ENCODE results near the gene CAPN13.
"Not testable (repeated sequence)": the region's sequence is repeated elsewhere in the genome, so short reads cannot be mapped to it uniquely, and the experiment has no call there.

CAPN13 gene

DNA sequence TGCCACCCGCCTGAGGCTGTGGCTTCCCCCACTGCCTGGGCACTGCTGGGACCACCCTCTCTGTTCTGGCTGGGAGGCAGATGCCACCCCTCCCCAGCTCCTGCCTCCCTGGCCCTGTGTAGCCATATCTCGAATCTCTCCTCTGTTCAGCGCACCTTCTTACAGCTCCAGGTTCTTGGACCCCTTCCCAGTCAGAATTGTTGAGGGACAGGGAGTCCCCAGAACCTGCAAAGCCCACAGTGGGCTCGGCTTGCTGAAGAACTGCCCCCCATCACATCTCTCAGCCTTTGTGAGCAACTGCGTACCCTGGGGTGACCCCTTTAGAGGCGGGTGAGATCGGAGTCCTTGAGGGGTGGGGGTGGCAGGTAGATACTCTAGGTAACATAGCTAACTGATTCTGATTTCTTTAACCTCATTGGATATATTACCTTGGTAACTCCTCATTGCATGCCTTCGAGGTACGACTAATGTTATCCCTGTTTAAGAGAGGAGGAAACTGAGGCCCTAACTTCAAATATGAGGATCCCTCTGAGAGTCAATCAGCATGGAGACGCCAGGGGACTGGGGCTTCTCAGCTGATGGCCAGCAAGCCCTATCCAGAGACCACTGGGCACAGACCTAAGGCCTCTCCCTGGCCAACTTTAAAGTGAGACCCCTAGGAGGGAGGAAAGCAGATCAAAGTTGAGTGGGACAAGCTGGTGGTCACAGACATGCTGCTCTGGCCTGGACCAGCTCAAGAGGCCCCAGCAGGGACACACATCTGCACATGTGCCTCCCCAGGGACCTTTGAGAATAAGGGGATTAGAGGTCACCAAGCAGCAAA is 101.3 kb downstream of the CAPN13 start:
- DNase-seq (ENCODE audit: low read depth), result no peak
- TF ChIP-seq, protein P1, sequence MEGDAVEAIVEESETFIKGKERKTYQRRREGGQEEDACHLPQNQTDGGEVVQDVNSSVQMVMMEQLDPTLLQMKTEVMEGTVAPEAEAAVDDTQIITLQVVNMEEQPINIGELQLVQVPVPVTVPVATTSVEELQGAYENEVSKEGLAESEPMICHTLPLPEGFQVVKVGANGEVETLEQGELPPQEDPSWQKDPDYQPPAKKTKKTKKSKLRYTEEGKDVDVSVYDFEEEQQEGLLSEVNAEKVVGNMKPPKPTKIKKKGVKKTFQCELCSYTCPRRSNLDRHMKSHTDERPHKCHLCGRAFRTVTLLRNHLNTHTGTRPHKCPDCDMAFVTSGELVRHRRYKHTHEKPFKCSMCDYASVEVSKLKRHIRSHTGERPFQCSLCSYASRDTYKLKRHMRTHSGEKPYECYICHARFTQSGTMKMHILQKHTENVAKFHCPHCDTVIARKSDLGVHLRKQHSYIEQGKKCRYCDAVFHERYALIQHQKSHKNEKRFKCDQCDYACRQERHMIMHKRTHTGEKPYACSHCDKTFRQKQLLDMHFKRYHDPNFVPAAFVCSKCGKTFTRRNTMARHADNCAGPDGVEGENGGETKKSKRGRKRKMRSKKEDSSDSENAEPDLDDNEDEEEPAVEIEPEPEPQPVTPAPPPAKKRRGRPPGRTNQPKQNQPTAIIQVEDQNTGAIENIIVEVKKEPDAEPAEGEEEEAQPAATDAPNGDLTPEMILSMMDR (IDR thresholded peaks at IDR 0.05; ENCODE audit: low read length, missing control alignments), result no peak
- no peak overlapping the region for H3K4me3 ChIP-seq (replicated peaks; ENCODE audit: low read depth, low read length)

DNA sequence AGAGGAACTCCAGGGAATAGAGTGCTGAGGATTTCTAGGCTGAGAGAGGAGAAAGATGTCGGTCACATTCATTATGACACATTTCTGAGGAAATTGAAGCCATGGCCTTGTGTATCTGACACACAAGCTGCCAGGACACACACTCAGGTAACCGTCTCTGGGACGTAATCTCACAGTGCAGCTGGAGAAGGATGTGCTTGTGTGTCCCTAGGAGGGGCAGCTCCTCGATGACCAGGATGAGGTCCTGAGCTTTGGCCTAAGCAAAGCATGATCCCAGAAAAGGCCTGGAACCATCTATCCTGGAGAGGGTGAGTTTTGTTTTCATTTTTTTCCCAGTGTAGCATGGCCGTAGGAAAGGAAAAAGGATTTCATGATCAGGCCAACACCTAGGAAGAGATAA is 102.2 kb downstream of the CAPN13 start:
- no peak for DNase-seq (ENCODE audit: low read depth)
- TF ChIP-seq, protein P1 (IDR thresholded peaks at IDR 0.05; ENCODE audit: low read length, missing control alignments), result no peak
- no peak overlapping the region for H3K4me3 ChIP-seq (replicated peaks; ENCODE audit: low read depth, low read length)

DNA sequence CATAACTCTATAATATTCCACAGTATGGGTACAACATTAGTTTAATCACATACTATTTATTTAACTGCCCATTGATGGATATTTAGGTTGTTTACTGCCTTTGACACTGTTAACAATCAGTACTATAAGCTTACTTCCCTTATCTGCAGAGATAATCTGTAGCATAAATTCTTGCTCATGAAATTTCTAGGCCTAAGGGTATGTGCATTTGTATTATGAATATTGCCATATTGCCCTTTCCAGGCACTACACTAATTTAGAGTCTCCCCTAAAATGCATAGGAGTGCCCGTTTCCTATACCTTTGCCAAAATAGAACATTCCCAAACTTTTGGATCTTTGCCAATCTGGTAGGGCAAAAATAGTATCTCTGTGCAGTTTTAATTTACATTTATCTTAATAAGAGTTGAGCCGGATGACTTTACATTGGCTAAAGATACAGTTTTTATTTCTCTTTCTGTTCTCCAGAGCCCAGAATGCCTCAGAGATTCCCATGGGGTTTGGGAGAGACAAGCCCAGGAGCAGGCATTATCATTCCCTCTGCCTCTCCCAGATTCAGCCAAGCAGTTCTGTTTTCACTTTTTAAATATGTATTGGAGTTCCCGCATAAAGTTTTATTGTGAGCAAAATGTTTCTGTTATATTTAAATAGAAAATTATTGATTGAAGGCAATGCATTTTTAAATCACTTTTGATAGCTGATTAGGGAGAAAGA is 102.8 kb downstream of the CAPN13 start:
- H3K4me3 ChIP-seq (replicated peaks; ENCODE audit: low read depth, low read length), result no peak overlapping the region
- no peak for DNase-seq (ENCODE audit: low read depth)
- TF ChIP-seq, protein P1 (IDR thresholded peaks at IDR 0.05; ENCODE audit: low read length, missing control alignments), result no peak

DNA sequence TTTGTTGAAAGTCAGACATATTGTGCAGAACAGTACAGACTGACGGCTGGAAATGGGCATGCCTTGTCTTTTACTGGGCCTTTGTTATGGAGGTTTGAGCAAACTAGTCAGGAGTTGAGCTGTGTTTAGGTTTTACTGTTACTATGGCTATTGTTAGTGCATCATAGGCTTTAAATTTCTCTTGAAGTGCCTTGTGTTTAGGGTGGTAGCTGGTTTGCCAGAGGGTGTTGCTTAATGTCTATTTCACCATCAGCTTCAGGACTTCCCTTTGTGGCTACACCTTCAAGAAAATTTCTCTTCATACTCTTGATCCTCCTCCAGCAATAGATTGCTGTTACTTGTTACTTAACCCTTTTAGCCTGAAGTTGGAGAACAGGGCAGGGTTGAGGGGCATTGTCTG is 104.6 kb downstream of the CAPN13 start:
- no peak for DNase-seq (ENCODE audit: low read depth)
- TF ChIP-seq, protein P1 (IDR thresholded peaks at IDR 0.05; ENCODE audit: low read length, missing control alignments), result no peak
- H3K4me3 ChIP-seq (replicated peaks; ENCODE audit: low read depth, low read length), result no peak overlapping the region

DNA sequence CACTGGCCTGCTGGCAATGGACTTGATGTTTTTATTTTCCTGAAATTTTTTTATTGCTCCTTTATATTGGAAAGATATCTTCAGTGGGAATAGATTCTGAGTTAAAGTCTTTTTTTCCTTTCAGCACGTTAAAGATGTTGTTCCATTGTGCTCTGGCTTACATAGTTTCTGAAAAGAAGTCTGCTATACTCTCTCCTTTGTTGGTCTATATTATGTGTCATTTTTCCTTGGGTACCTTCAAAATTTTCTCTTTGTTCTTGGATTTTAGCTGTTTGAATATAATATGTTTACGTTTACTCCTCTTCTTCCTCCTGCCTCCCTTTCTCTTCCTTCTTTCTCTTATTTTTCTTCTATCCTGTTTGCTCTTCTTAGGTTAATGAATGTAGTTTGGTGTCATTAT is 105.5 kb downstream of the CAPN13 start:
- TF ChIP-seq, protein P1 (IDR thresholded peaks at IDR 0.05; ENCODE audit: low read length, missing control alignments), result no peak
- DNase-seq (ENCODE audit: low read depth), result no peak

DNA sequence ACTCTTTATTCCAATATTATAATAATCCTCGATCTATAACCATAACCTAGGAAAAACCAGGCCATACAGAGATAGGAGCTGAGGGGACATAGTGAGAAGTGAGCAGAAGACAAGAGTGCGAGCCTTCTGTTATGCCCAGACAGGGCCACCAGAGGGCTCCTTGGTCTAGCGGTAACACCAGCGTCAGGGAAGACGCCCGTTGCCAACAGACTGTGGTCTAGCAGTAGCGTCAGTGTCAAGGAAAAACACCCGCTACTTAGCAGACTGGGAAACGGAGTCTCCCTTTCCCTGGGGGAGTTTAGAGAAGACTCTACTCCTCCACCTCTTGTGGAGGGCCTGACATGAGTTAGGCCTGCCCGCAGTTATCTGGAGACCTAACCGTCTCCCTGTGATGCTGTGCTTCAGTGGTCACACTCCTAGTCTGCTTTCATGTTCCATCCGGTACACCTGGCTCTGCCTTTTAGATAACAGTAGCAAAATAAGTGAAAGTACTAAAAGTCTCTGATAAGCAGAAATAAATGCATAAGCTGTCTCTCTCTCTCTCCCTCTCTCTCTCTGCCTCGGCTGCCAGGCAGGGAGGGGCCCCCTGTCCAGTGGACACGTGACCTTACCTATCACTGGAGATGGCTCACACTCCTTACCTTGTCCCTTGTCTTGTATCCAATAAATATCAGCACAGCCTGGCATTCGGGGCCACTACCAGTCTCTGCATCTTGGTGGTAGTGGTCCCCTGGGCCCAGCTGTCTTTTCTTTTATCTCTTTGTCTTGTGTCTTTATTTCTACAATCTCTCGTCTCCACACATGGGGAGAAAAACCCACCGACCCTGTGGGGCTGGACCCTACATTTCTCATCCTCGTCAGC is 109.8 kb downstream of the CAPN13 start:
- H3K4me3 ChIP-seq (replicated peaks; ENCODE audit: low read depth, low read length); DNase-seq (ENCODE audit: low read depth): not testable (repeated sequence)
- TF ChIP-seq, protein P1 (IDR thresholded peaks at IDR 0.05; ENCODE audit: low read length, missing control alignments), result peak; percentile 2

More for the DNA sequence above, 105.5 kb downstream of the CAPN13 start:
- H3K4me3 ChIP-seq (replicated peaks; ENCODE audit: low read depth, low read length), result no peak overlapping the region

All from fibroblast of pulmonary artery (primary cell).